Activated CD4-positive, alpha-beta memory T cell treated with anti-CD3 and anti-CD28 coated beads, Interleukin-2, amount 10 ng/mL, durations not matched to agents 7 days and 5 days (primary cell): Measurements from ENCODE around the gene KLHL18. TPM values are rescaled to one million over a fixed set of nuclear protein-coding genes. Genes with fewer than 3 reads are reported as not detected.
A peak's percentile ranks its signal among the peaks of the same experiment; 100 is the strongest.

ENCODE experiments used
- CTCF ChIA-PET: fragments of 350-600 bp; sonication (Branson Sonifier 250); formaldehyde crosslinking; loops from one replicate; lab custom pipeline; 2021; ENCODE audit warnings: antibody characterized with exemption, inconsistent platforms; lab: Charles Lee
- POLR2A ChIA-PET: fragments of 350-600 bp; sonication (Branson Sonifier 250); formaldehyde crosslinking; loops from one replicate; lab custom pipeline; 2021; ENCODE audit warnings: antibody characterized with exemption; lab: Charles Lee
- DNase-seq: peaks from one replicate; pipeline ENCODE4 v3.0.0-alpha.2; 2020
- H3K27ac Mint-ChIP-seq: one replicate; pipeline ENCODE4 v1.8.0; 2021; ENCODE audit warnings: mild to moderate bottlenecking, mixed read lengths
- H3K27me3 Mint-ChIP-seq: one replicate; pipeline ENCODE4 v1.8.0; 2021; ENCODE audit warnings: mixed read lengths
- H3K36me3 Mint-ChIP-seq: one replicate; pipeline ENCODE4 v1.8.0; 2021; ENCODE audit warnings: low read depth, mixed read lengths
- H3K4me1 Mint-ChIP-seq: one replicate; pipeline ENCODE4 v1.8.0; 2021; ENCODE audit warnings: mixed read lengths
- H3K4me3 Mint-ChIP-seq: one replicate; pipeline ENCODE4 v1.8.0; 2021; ENCODE audit warnings: mild to moderate bottlenecking, mixed read lengths
- H3K9me3 Mint-ChIP-seq: one replicate; pipeline ENCODE4 v1.8.0; 2021; ENCODE audit warnings: mixed read lengths
- total RNA-seq, 2 experiments: library from RNA; stranded (reverse); gene quantifications; one replicate each; pipeline ENCODE4 v1.2.3, GENCODE V29; 2021

KLHL18 gene
- total RNA-seq, 2 experiments from 2014 or later = 19.4 to 21.2 TPM

GRCh38 chr3:47323431-47324277 is 40.9 kb downstream of the KLHL18 start:
- peaks cover 22% of the 10 kb centered on the region for H3K36me3 Mint-ChIP-seq
- peaks cover 8% of the 10 kb centered on the region for H3K4me1 Mint-ChIP-seq
- no peaks in the 10 kb centered on the region for H3K9me3 Mint-ChIP-seq
- no peak for DNase-seq
- H3K4me3 Mint-ChIP-seq = no peak overlapping the region
- H3K27ac Mint-ChIP-seq = peak overlapping the region; percentile 58
- POLR2A ChIA-PET = interaction anchor here (1.0 to 1.4 kb wide), 3 partner anchors 9 to 42 kb away, joined by 3 to 5 read pairs (median 4); no protein-coding TSS in a partner anchor
- H3K27me3 Mint-ChIP-seq = no peaks in the 10 kb centered on the region
- CTCF ChIA-PET = interaction anchor here (0.6 to 1.9 kb wide), 22 partner anchors 9 to 613 kb away, joined by 3 to 16 read pairs (median 3); partner anchors contain the start of genes KLHL18 and SETD2

- H3K4me1 Mint-ChIP-seq = peaks cover 8% of the 10 kb centered on the region
- ChIA-PET CTCF (interaction anchor here (0.6 to 1.9 kb wide), 21 partner anchors 8 to 614 kb away, joined by 3 to 16 read pairs (median 3); partner anchors contain the start of genes KLHL18, MYL3 and SETD2), POLR2A (interaction anchor here (1.0 to 1.4 kb wide), 3 partner anchors 8 to 43 kb away, joined by 3 to 5 read pairs (median 4); no protein-coding TSS in a partner anchor)
- H3K27me3 Mint-ChIP-seq = no peaks in the 10 kb centered on the region
- no peak overlapping the region for H3K4me3 Mint-ChIP-seq
- H3K27ac Mint-ChIP-seq = no peak overlapping the region
- H3K9me3 Mint-ChIP-seq = no peaks in the 10 kb centered on the region
- peaks cover 23% of the 10 kb centered on the region for H3K36me3 Mint-ChIP-seq
- peak; percentile 56 for DNase-seq
Measured at GRCh38 chr3:47324278-47324865, 41.6 kb downstream of the KLHL18 start.

- Mint-ChIP-seq H3K27me3 (no peaks in the 10 kb centered on the region), H3K36me3 (peaks cover 52% of the 10 kb centered on the region), H3K4me1 (no peaks in the 10 kb centered on the region), H3K9me3 (no peaks in the 10 kb centered on the region), H3K4me3 (no peak overlapping the region), H3K27ac (no peak overlapping the region)
- ChIA-PET POLR2A (no interaction called here), CTCF (no interaction called here)
- no peak for DNase-seq
Measured at GRCh38 chr3:47333907-47334306, 51.2 kb downstream of the KLHL18 start.

GRCh38 chr3:47337656-47338055 is 54.9 kb downstream of the KLHL18 start:
- Mint-ChIP-seq H3K27me3 (no peaks in the 10 kb centered on the region), H3K9me3 (no peaks in the 10 kb centered on the region), H3K4me1 (no peaks in the 10 kb centered on the region), H3K36me3 (peaks cover 52% of the 10 kb centered on the region), H3K4me3 (no peak overlapping the region), H3K27ac (no peak overlapping the region)
- DNase-seq = no peak
- CTCF ChIA-PET = no interaction called here
- POLR2A ChIA-PET = interaction anchor here (1.2 kb wide), 1 partner anchor 196 kb away, joined by 3 read pairs; no protein-coding TSS in a partner anchor

GRCh38 chr3:47339951-47340350 is 57.2 kb downstream of the KLHL18 start:
- Mint-ChIP-seq H3K9me3 (no peaks in the 10 kb centered on the region), H3K27ac (no peak overlapping the region), H3K4me1 (no peaks in the 10 kb centered on the region), H3K36me3 (peaks cover 47% of the 10 kb centered on the region), H3K27me3 (no peaks in the 10 kb centered on the region), H3K4me3 (no peak overlapping the region)
- ChIA-PET POLR2A (no interaction called here), CTCF (interaction anchor here (0.7 kb wide), 1 partner anchor 19 kb away, joined by 5 read pairs; no protein-coding TSS in a partner anchor)
- DNase-seq = no peak

GRCh38 chr3:47340866-47341265 is 58.1 kb downstream of the KLHL18 start:
- Mint-ChIP-seq H3K27ac (no peak overlapping the region), H3K36me3 (peaks cover 53% of the 10 kb centered on the region), H3K27me3 (no peaks in the 10 kb centered on the region), H3K4me1 (no peaks in the 10 kb centered on the region), H3K4me3 (no peak overlapping the region), H3K9me3 (no peaks in the 10 kb centered on the region)
- DNase-seq = no peak
- CTCF ChIA-PET = no interaction called here
- POLR2A ChIA-PET = no interaction called here

- H3K4me3 Mint-ChIP-seq = no peak overlapping the region
- peaks cover 42% of the 10 kb centered on the region for H3K36me3 Mint-ChIP-seq
- no peaks in the 10 kb centered on the region for H3K4me1 Mint-ChIP-seq
- no peaks in the 10 kb centered on the region for H3K9me3 Mint-ChIP-seq
- no peak for DNase-seq
- no peak overlapping the region for H3K27ac Mint-ChIP-seq
- ChIA-PET POLR2A (interaction anchor here (0.6 kb wide), 1 partner anchor 11 kb away, joined by 3 read pairs; no protein-coding TSS in a partner anchor), CTCF (interaction anchor here (0.6 kb wide), 1 partner anchor 19 kb away, joined by 3 read pairs; no protein-coding TSS in a partner anchor)
- H3K27me3 Mint-ChIP-seq = no peaks in the 10 kb centered on the region
Measured at GRCh38 chr3:47342151-47342550, 59.4 kb downstream of the KLHL18 start.

- H3K27me3 Mint-ChIP-seq = no peaks in the 10 kb centered on the region
- peaks cover 35% of the 10 kb centered on the region for H3K36me3 Mint-ChIP-seq
- CTCF ChIA-PET = no interaction called here
- H3K4me3 Mint-ChIP-seq = no peak overlapping the region
- H3K4me1 Mint-ChIP-seq = no peaks in the 10 kb centered on the region
- POLR2A ChIA-PET = interaction anchor here (0.6 kb wide), 1 partner anchor 11 kb away, joined by 3 read pairs; no protein-coding TSS in a partner anchor
- peak overlapping the region; percentile 29 for H3K27ac Mint-ChIP-seq
- H3K9me3 Mint-ChIP-seq = no peaks in the 10 kb centered on the region
- DNase-seq = no peak
Measured at GRCh38 chr3:47342812-47343211, 60.1 kb downstream of the KLHL18 start.

- H3K9me3 Mint-ChIP-seq = no peaks in the 10 kb centered on the region
- peaks cover 28% of the 10 kb centered on the region for H3K36me3 Mint-ChIP-seq
- H3K4me3 Mint-ChIP-seq = no peak overlapping the region
- no peaks in the 10 kb centered on the region for H3K4me1 Mint-ChIP-seq
- ChIA-PET CTCF (no interaction called here), POLR2A (interaction anchor here (1.4 kb wide), 1 partner anchor 60 kb away, joined by 3 read pairs; the partner anchor contains the start of gene KLHL18)
- H3K27me3 Mint-ChIP-seq = no peaks in the 10 kb centered on the region
- DNase-seq = no peak
- no peak overlapping the region for H3K27ac Mint-ChIP-seq
Measured at GRCh38 chr3:47343471-47343971, 60.8 kb downstream of the KLHL18 start.

- Mint-ChIP-seq H3K9me3 (no peaks in the 10 kb centered on the region), H3K27me3 (no peaks in the 10 kb centered on the region), H3K4me1 (no peaks in the 10 kb centered on the region), H3K27ac (no peak overlapping the region), H3K36me3 (peaks cover 16% of the 10 kb centered on the region), H3K4me3 (no peak overlapping the region)
- CTCF ChIA-PET = interaction anchor here (0.6 kb wide), 1 partner anchor 154 kb away, joined by 3 read pairs; no protein-coding TSS in a partner anchor
- DNase-seq = no peak
- POLR2A ChIA-PET = interaction anchor here (0.6 to 1.4 kb wide), 2 partner anchors 34 to 62 kb away, joined by 3 read pairs; partner anchors contain the start of gene KLHL18
Measured at GRCh38 chr3:47344971-47345370, 62.2 kb downstream of the KLHL18 start.

GRCh38 chr3:47347217-47347801 is 64.6 kb downstream of the KLHL18 start:
- Mint-ChIP-seq H3K27me3 (no peaks in the 10 kb centered on the region), H3K4me1 (no peaks in the 10 kb centered on the region), H3K36me3 (peaks cover 11% of the 10 kb centered on the region), H3K27ac (no peak overlapping the region), H3K9me3 (no peaks in the 10 kb centered on the region), H3K4me3 (no peak overlapping the region)
- ChIA-PET CTCF (no interaction called here), POLR2A (no interaction called here)
- DNase-seq = no peak

GRCh38 chr3:47348411-47349154 is 65.8 kb downstream of the KLHL18 start:
- no peaks in the 10 kb centered on the region for H3K9me3 Mint-ChIP-seq
- H3K27ac Mint-ChIP-seq = no peak overlapping the region

More at GRCh38 chr3:47348411-47349154, 65.8 kb downstream of the KLHL18 start:
- ChIA-PET POLR2A (interaction anchor here (1.0 kb wide), 1 partner anchor 32 kb away, joined by 4 read pairs; the partner anchor contains the start of gene PTPN23), CTCF (interaction anchor here (1.0 kb wide), 1 partner anchor 24 kb away, joined by 3 read pairs; no protein-coding TSS in a partner anchor)
- H3K4me3 Mint-ChIP-seq = no peak overlapping the region
- no peaks in the 10 kb centered on the region for H3K27me3 Mint-ChIP-seq
- H3K4me1 Mint-ChIP-seq = no peaks in the 10 kb centered on the region
- peaks cover 10% of the 10 kb centered on the region for H3K36me3 Mint-ChIP-seq
- DNase-seq = no peak
